Activated naive CD8-positive, alpha-beta T cell treated with anti-CD3 and anti-CD28 coated beads for 36 hours (primary cell): ENCODE measurements around the gene DGKQ. TPM values are rescaled to one million over a fixed set of nuclear protein-coding genes. Genes with fewer than 3 reads are reported as not detected.
"Not testable (repeated sequence)": the region's sequence is repeated elsewhere in the genome, so short reads cannot be mapped to it uniquely, and the experiment has no call there.

ENCODE experiments used
- DNase-seq: peaks from one replicate; pipeline ENCODE4 v3.0.0; 2021
- H3K27ac Mint-ChIP-seq: one replicate; pipeline ENCODE4 v1.8.0; 2022; ENCODE audit warnings: mild to moderate bottlenecking, moderate library complexity, mixed read lengths
- H3K27me3 Mint-ChIP-seq: one replicate; pipeline ENCODE4 v1.8.0; 2022; ENCODE audit warnings: mild to moderate bottlenecking, mixed read lengths
- H3K36me3 Mint-ChIP-seq: one replicate; pipeline ENCODE4 v1.8.0; 2021; ENCODE audit warnings: mild to moderate bottlenecking, mixed read lengths
- H3K4me1 Mint-ChIP-seq: one replicate; pipeline ENCODE4 v1.8.0; 2021; ENCODE audit warnings: mixed read lengths
- H3K4me3 Mint-ChIP-seq: one replicate; pipeline ENCODE4 v1.8.0; 2022; ENCODE audit warnings: mild to moderate bottlenecking, moderate library complexity, mixed read lengths
- H3K9me3 Mint-ChIP-seq: one replicate; pipeline ENCODE4 v1.8.0; 2022; ENCODE audit warnings: mixed read lengths
- total RNA-seq, 2 experiments: library from RNA; stranded (reverse); gene quantifications; one replicate each; pipeline ENCODE4 v1.2.3, GENCODE V29; 2021

DGKQ gene
- total RNA-seq, 2 experiments from 2014 or later: 12.5 to 14.0 TPM

GRCh38 chr4:1002131-1002630, 28.8 kb upstream of the DGKQ start:
- H3K36me3 Mint-ChIP-seq: no peaks in the 10 kb centered on the region
- H3K4me1 Mint-ChIP-seq: peaks cover 2% of the 10 kb centered on the region
- no peak overlapping the region for H3K27ac Mint-ChIP-seq
- no peak for DNase-seq
- no peaks in the 10 kb centered on the region for H3K9me3 Mint-ChIP-seq
- H3K4me3 Mint-ChIP-seq: no peak overlapping the region
- H3K27me3 Mint-ChIP-seq: peaks cover 55% of the 10 kb centered on the region

- no peak overlapping the region for H3K27ac Mint-ChIP-seq
- H3K27me3 Mint-ChIP-seq: peaks cover 54% of the 10 kb centered on the region
- peaks cover 2% of the 10 kb centered on the region for H3K4me1 Mint-ChIP-seq
- DNase-seq: no peak
- no peaks in the 10 kb centered on the region for H3K9me3 Mint-ChIP-seq
- no peak overlapping the region for H3K4me3 Mint-ChIP-seq
- no peaks in the 10 kb centered on the region for H3K36me3 Mint-ChIP-seq
Measured at GRCh38 chr4:1001561-1002130, 28.3 kb upstream of the DGKQ start.

GRCh38 chr4:1000686-1001260, 27.4 kb upstream of the DGKQ start:
- Mint-ChIP-seq H3K9me3 (no peaks in the 10 kb centered on the region), H3K36me3 (no peaks in the 10 kb centered on the region), H3K4me3 (no peak overlapping the region), H3K4me1 (peaks cover 2% of the 10 kb centered on the region), H3K27me3 (peaks cover 48% of the 10 kb centered on the region), H3K27ac (no peak overlapping the region)
- no peak for DNase-seq

GRCh38 chr4:999882-1000425, 26.6 kb upstream of the DGKQ start:
- no peak for DNase-seq
- H3K4me1 Mint-ChIP-seq: peaks cover 2% of the 10 kb centered on the region
- H3K36me3 Mint-ChIP-seq: no peaks in the 10 kb centered on the region
- no peak overlapping the region for H3K4me3 Mint-ChIP-seq
- H3K27ac Mint-ChIP-seq: no peak overlapping the region
- no peaks in the 10 kb centered on the region for H3K9me3 Mint-ChIP-seq
- peaks cover 43% of the 10 kb centered on the region for H3K27me3 Mint-ChIP-seq

GRCh38 chr4:999240-999863, 26.0 kb upstream of the DGKQ start:
- H3K27ac Mint-ChIP-seq, H3K4me1 Mint-ChIP-seq, H3K36me3 Mint-ChIP-seq, DNase-seq, H3K9me3 Mint-ChIP-seq, H3K4me3 Mint-ChIP-seq: not testable (repeated sequence)
- peaks cover 43% of the 10 kb centered on the region for H3K27me3 Mint-ChIP-seq

GRCh38 chr4:998096-998691, 24.8 kb upstream of the DGKQ start:
- no peak for DNase-seq
- Mint-ChIP-seq H3K4me3 (no peak overlapping the region), H3K36me3 (no peaks in the 10 kb centered on the region), H3K9me3 (no peaks in the 10 kb centered on the region), H3K4me1 (peaks cover 2% of the 10 kb centered on the region), H3K27me3 (peaks cover 37% of the 10 kb centered on the region), H3K27ac (no peak overlapping the region)

- H3K4me1 Mint-ChIP-seq: peaks cover 2% of the 10 kb centered on the region
- no peak for DNase-seq
- no peaks in the 10 kb centered on the region for H3K36me3 Mint-ChIP-seq
- H3K27me3 Mint-ChIP-seq: peaks cover 37% of the 10 kb centered on the region
- H3K27ac Mint-ChIP-seq: no peak overlapping the region
- no peaks in the 10 kb centered on the region for H3K9me3 Mint-ChIP-seq
- no peak overlapping the region for H3K4me3 Mint-ChIP-seq
Measured at GRCh38 chr4:997375-998071, 24.2 kb upstream of the DGKQ start.

- Mint-ChIP-seq H3K4me1 (peaks cover 2% of the 10 kb centered on the region), H3K4me3 (no peak overlapping the region), H3K27me3 (peaks cover 34% of the 10 kb centered on the region), H3K27ac (no peak overlapping the region), H3K9me3 (no peaks in the 10 kb centered on the region), H3K36me3 (no peaks in the 10 kb centered on the region)
- no peak for DNase-seq
Measured at GRCh38 chr4:996997-997374, 23.6 kb upstream of the DGKQ start.

- H3K27ac Mint-ChIP-seq: no peak overlapping the region
- H3K9me3 Mint-ChIP-seq: no peaks in the 10 kb centered on the region
- peaks cover 2% of the 10 kb centered on the region for H3K4me1 Mint-ChIP-seq
- no peak for DNase-seq
- peaks cover 30% of the 10 kb centered on the region for H3K27me3 Mint-ChIP-seq
- H3K36me3 Mint-ChIP-seq: no peaks in the 10 kb centered on the region
- no peak overlapping the region for H3K4me3 Mint-ChIP-seq
Measured at GRCh38 chr4:996030-996996, 22.9 kb upstream of the DGKQ start.

GRCh38 chr4:995311-996026, 22.1 kb upstream of the DGKQ start:
- Mint-ChIP-seq H3K4me3 (no peak overlapping the region), H3K36me3 (no peaks in the 10 kb centered on the region), H3K9me3 (no peaks in the 10 kb centered on the region), H3K27ac (no peak overlapping the region), H3K27me3 (peaks cover 22% of the 10 kb centered on the region), H3K4me1 (peaks cover 2% of the 10 kb centered on the region)
- no peak for DNase-seq

GRCh38 chr4:993111-994029, 20.0 kb upstream of the DGKQ start, which contains the start of gene SLC26A1:
Gene SLC26A1, minus strand, starts transcription at chr4:993404. Its CDS starts 1,701 bp downstream, at chr4:991703.
- no peaks in the 10 kb centered on the region for H3K36me3 Mint-ChIP-seq
- no peak for DNase-seq
- H3K4me1 Mint-ChIP-seq: peaks cover under 1% of the 10 kb centered on the region
- H3K27me3 Mint-ChIP-seq: peaks cover 11% of the 10 kb centered on the region
- H3K27ac Mint-ChIP-seq: no peak within 1 kb of the TSS
- no peak within 1 kb of the TSS for H3K4me3 Mint-ChIP-seq
- H3K9me3 Mint-ChIP-seq: no peaks in the 10 kb centered on the region

GRCh38 chr4:992297-993110, 19.1 kb upstream of the DGKQ start:
- Mint-ChIP-seq H3K36me3 (no peaks in the 10 kb centered on the region), H3K27ac (no peak overlapping the region), H3K9me3 (no peaks in the 10 kb centered on the region), H3K27me3 (peaks cover 5% of the 10 kb centered on the region), H3K4me1 (no peaks in the 10 kb centered on the region), H3K4me3 (no peak overlapping the region)
- no peak for DNase-seq
